ENCODE results near the gene FALEC. TPM values are rescaled to one million over a fixed set of nuclear protein-coding genes. Genes with fewer than 3 reads are reported as not detected.

Gene FALEC
- total RNA-seq, 1 donor from 2014 or later = not detected

DNA sequence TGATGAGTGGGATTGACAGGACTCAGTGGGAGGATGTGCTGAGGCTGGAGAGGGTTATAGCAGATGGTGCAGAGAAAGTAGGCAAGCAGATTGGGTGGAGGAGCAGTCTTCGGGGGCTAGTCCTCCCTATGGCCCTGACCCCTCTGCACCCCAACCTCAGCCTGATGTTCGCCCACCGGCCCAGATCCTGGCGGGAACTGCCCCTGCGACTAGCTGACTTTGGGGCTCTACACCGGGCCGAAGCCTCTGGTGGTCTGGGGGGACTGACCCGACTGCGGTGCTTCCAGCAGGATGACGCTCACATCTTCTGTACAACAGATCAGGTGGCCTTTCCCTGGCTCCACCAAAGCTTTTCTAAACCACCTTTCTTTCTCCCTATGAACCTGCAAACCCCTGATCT, 17.2 kb upstream of the FALEC start:
- no peak overlapping the region for H3K4me3 ChIP-seq (ENCODE audit: low read depth, low read length)
- DNase-seq (ENCODE audit: low read depth) = no peak
- TF ChIP-seq, protein P1, sequence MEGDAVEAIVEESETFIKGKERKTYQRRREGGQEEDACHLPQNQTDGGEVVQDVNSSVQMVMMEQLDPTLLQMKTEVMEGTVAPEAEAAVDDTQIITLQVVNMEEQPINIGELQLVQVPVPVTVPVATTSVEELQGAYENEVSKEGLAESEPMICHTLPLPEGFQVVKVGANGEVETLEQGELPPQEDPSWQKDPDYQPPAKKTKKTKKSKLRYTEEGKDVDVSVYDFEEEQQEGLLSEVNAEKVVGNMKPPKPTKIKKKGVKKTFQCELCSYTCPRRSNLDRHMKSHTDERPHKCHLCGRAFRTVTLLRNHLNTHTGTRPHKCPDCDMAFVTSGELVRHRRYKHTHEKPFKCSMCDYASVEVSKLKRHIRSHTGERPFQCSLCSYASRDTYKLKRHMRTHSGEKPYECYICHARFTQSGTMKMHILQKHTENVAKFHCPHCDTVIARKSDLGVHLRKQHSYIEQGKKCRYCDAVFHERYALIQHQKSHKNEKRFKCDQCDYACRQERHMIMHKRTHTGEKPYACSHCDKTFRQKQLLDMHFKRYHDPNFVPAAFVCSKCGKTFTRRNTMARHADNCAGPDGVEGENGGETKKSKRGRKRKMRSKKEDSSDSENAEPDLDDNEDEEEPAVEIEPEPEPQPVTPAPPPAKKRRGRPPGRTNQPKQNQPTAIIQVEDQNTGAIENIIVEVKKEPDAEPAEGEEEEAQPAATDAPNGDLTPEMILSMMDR (IDR thresholded peaks at IDR 0.05; ENCODE audit: insufficient read depth, low read length, severe bottlenecking) = no peak
- H3K36me3 ChIP-seq (ENCODE audit: control insufficient read depth, insufficient read depth, low read length) = peaks cover 16% of the 10 kb centered on the region
- no peaks in the 10 kb centered on the region for H3K27me3 ChIP-seq (ENCODE audit: control insufficient read depth, insufficient read depth, low read length)
- peak; percentile 58 for FAIRE-seq

DNA sequence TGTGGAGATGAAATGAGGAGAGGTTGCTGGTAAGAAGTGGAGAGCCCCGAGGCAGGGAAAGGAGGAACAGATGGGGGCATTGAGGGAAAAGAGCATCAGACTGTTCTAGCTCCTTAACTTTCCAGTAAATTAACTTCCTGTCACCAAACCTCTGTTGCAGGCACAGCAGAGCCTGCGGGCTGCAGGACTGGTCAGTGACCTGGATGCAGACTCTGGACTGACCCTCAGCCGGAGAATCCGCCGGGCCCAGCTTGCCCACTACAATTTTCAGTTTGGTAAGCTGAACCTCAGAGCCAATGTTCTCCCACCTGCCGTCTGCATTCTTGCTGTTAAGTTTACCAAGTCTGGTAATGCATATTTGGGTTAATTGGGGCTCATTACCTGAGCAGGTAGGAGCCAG, 10.1 kb upstream of the FALEC start:
- Histone ChIP-seq H3K36me3 (ENCODE audit: control insufficient read depth, insufficient read depth, low read length) (peaks cover 14% of the 10 kb centered on the region), H3K27me3 (ENCODE audit: control insufficient read depth, insufficient read depth, low read length) (no peaks in the 10 kb centered on the region), H3K4me3 (ENCODE audit: low read depth, low read length) (no peak overlapping the region)
- FAIRE-seq (no peak), DNase-seq (ENCODE audit: low read depth) (no peak)
- TF ChIP-seq, protein P1 (IDR thresholded peaks at IDR 0.05; ENCODE audit: insufficient read depth, low read length, severe bottlenecking) = no peak

DNA sequence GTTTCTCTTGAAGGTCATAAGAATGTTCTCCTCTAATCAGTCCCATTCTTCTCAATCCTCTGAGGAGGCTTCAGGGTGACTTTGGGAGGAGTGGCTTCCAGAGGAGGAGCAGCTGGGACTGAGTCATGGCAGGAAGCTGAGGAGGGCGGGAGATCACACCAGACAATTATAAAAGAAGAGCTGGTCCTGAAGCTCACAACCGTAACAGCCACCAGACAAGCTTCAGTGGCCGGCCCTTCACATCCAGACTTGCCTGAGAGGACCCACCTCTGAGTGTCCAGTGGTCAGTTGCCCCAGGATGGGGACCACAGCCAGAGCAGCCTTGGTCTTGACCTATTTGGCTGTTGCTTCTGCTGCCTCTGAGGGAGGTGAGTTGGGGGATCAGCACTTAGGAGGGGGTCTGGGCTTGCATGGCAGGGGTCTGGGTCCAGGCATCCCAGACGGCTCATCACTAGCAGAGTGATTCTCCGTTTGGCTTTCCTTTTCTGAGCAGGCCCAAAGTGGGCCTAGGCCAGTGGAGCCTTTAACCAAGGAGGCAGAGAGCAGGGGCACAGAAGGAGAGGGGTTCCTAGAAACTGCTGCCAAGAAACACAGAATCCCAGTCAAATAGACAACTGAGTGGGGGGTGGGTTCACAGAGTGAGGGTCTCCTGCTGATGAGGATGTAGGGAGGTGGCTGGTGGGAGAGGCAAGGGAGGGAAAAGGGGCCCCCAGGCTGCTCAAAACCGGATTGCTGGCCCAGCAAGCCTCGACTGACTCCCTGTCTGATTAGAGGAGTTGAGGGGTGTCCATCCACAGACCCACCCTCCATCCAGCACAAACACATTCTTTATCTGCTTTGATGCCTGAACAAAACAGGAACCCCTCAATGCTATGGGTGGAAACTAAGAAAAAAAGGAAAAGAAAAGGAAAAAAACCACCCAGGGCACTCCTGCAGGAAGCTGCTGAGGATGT, 7.4 kb upstream of the FALEC start, which contains the start of gene ECM1:
ECM1 (plus strand) TSS at position 198 of the 953 bp plus-strand sequence; CDS start at position 299, 101 bp downstream.
- DNase-seq (ENCODE audit: low read depth) = peak; percentile 72
- Histone ChIP-seq H3K27me3 (ENCODE audit: control insufficient read depth, insufficient read depth, low read length) (no peaks in the 10 kb centered on the region), H3K4me3 (ENCODE audit: low read depth, low read length) (no peak within 1 kb of the TSS), H3K36me3 (ENCODE audit: control insufficient read depth, insufficient read depth, low read length) (peaks cover 12% of the 10 kb centered on the region)
- TF ChIP-seq, protein P1 (IDR thresholded peaks at IDR 0.05; ENCODE audit: insufficient read depth, low read length, severe bottlenecking) = no peak
- no peak for FAIRE-seq

DNA sequence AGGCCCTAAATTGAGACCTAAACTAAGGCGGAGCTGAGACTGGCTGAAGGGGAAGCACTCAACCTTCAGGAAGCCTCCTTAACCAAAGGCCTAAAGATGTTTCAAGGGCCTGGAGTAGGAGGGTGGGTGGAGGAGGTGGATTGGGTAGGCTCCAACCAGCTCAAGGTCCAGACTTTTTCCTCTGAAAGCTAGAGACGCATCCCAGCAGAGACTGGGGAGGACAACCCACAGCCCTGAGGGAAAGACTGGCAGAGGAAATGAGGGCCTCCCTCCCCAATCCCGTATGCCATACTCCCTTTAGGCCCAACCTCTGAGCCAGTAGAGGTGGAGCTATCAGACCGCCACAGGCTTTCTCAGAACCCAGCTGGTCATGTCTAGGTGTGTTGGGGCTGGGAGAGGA, 6.6 kb upstream of the FALEC start:
- Histone ChIP-seq H3K27me3 (ENCODE audit: control insufficient read depth, insufficient read depth, low read length) (no peaks in the 10 kb centered on the region), H3K36me3 (ENCODE audit: control insufficient read depth, insufficient read depth, low read length) (peaks cover 12% of the 10 kb centered on the region), H3K4me3 (ENCODE audit: low read depth, low read length) (no peak overlapping the region)
- FAIRE-seq (no peak), DNase-seq (ENCODE audit: low read depth) (no peak)
- TF ChIP-seq, protein P1 (IDR thresholded peaks at IDR 0.05; ENCODE audit: insufficient read depth, low read length, severe bottlenecking) = no peak

DNA sequence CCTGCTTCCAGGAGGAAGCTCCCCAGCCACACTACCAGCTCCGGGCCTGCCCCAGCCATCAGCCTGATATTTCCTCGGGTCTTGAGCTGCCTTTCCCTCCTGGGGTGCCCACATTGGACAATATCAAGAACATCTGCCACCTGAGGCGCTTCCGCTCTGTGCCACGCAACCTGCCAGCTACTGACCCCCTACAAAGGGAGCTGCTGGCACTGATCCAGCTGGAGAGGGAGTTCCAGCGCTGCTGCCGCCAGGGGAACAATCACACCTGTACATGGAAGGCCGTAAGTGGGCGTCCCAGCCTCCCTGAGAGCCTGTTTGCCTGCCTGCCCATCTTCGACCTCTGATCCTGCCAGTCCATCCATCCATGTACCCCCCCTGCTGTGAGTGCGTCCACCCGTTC, 4.0 kb upstream of the FALEC start:
- no peaks in the 10 kb centered on the region for H3K27me3 ChIP-seq (ENCODE audit: control insufficient read depth, insufficient read depth, low read length)
- no peak for FAIRE-seq
- DNase-seq (ENCODE audit: low read depth) = no peak
- no peak overlapping the region for H3K4me3 ChIP-seq (ENCODE audit: low read depth, low read length)
- TF ChIP-seq, protein P1 (IDR thresholded peaks at IDR 0.05; ENCODE audit: insufficient read depth, low read length, severe bottlenecking) = no peak
- peaks cover 5% of the 10 kb centered on the region for H3K36me3 ChIP-seq (ENCODE audit: control insufficient read depth, insufficient read depth, low read length)

Measured in bronchial epithelial cell (primary cell).